Dermis blood vessel endothelial cell (primary cell): ENCODE data around the gene ZNF503. TPM values are rescaled to one million over a fixed set of nuclear protein-coding genes. Genes with fewer than 3 reads are reported as not detected.
A peak's percentile ranks its signal among the peaks of the same experiment; 100 is the strongest.

ENCODE experiments used
- DNase-seq: peaks from one replicate; pipeline ENCODE4 v3.0.0; 2010
- total RNA-seq: library from RNA; depleted of rRNA; stranded (reverse); fragments of >200 nt; gene quantifications from 2 replicates; pipeline ENCODE4 v1.2.3, GENCODE V29; 2014

Gene ZNF503, protein sequence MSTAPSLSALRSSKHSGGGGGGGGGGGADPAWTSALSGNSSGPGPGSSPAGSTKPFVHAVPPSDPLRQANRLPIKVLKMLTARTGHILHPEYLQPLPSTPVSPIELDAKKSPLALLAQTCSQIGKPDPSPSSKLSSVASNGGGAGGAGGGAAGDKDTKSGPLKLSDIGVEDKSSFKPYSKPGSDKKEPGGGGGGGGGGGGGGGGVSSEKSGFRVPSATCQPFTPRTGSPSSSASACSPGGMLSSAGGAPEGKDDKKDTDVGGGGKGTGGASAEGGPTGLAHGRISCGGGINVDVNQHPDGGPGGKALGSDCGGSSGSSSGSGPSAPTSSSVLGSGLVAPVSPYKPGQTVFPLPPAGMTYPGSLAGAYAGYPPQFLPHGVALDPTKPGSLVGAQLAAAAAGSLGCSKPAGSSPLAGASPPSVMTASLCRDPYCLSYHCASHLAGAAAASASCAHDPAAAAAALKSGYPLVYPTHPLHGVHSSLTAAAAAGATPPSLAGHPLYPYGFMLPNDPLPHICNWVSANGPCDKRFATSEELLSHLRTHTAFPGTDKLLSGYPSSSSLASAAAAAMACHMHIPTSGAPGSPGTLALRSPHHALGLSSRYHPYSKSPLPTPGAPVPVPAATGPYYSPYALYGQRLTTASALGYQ
- total RNA-seq = 0.68 and 1.2 TPM in 2 replicates

GRCh38 chr10:75401569-75402485, at the start of gene ZNF503:
TSS of gene ZNF503 (minus strand) at chr10:75401764. CDS start at chr10:75401419, 345 bp downstream.
- DNase-seq = peak; percentile 97

GRCh38 chr10:75450644-75451640, 49.4 kb upstream of the ZNF503 start:
- DNase-seq = no peak

DNA sequence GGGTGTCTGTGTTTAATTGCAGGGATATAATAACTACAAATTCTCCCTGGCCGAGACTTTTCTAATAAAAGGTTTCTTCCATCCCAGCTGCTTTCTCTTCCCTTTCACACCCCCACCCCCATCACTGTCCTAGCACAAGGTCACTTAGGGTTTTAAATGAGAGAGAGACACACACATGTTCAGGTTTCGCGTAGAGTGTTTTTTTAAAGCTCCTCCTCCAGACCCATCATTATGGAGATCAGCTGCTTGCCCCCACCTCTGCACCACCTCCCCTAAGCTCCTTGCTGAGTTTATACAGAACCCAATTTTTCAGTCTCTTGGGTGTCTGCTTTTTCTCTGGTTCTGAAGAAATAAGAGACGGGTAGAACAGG, 48.5 kb upstream of the ZNF503 start:
- no peak for DNase-seq

GRCh38 chr10:75449382-75450074, 48.0 kb upstream of the ZNF503 start:
- no peak for DNase-seq

DNA sequence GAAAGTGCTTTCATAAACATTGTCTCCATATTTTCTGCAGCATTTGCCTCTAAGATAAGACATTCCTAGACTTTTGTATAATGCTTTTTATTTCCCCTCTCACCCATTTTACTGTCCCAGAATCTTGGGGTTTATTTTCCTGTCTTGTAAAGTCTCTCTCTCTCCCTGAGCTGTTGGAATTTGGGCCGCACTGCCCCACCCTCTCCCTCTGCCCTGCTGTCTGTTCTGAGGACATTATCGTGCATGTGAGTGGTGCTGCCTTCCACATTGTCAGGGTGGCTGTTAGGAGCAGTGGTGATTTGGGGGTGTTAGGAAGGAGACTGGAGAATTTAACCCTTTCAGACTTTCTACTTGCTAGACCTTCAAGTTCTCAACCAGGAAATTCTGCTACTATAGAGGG, 46.6 kb upstream of the ZNF503 start:
- no peak for DNase-seq

GRCh38 chr10:75446508-75446907, 44.9 kb upstream of the ZNF503 start:
- no peak for DNase-seq

DNA sequence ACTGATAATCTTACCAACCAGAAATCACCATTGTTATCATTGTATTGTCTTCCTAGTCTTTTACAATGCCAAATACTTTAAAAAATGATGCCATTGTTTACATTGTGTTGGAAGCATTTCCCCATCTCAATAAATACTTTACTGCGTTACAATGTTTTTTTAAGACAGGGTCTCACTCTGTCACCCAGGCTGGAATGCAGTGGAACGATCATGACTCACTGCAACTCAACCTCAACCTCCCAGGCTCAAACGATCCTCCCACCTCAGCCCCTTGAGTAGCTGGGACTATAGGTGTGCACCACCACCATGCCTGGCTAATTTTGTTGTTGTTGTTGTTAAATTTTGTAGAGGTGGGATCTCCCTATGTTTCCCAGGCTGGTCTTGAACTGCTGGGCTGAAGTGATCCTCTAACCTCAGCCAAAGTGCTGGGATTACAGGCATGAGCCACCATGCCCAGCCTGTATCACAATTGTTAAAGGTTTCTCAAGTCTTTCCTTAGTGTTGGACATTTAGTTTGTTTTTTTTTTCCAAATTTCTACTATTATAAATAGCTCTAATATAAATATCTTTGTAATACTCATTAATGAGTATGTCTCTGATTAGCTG, 43.3 kb upstream of the ZNF503 start:
- no peak for DNase-seq

DNA sequence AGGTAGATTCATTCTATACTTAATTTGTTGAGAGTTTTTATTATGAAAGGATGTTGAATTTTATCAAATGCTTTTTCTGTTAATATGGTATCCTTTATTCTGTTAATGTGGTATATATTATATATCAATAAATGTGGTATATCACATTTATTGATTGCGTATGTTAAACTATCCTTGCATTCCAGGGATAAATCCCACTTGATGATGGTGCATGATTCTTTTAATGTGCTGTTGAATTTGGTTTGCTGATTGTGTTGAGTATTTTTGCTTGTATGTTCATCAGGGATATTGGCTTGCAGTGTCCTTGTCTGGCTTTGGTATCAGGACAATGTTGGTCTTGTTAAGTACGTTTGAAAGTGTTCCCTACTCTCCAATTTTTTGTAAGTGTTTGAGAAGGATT, 41.8 kb upstream of the ZNF503 start:
- no peak for DNase-seq

GRCh38 chr10:75441682-75442081, 40.1 kb upstream of the ZNF503 start:
- DNase-seq = no peak

DNA sequence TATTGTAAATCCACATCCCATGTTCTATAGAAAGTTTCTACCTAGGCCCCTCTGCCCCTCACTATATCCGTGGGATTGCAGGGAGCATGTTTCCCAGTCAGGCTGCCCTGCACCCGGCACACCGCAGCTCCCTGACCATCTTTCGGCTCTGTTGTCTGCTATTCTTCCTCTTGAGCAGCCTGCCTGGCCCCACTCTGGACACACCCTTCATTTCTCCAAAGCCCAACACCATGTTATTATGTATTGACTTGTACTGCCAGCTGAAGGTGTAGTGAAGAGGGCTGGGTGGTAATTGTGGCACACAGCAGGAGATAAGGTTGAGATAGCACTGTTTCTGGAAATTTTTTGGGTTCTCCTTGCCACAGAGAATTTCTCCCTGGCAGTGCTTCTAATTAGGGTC, 39.6 kb upstream of the ZNF503 start:
- DNase-seq = no peak

- no peak for DNase-seq
Measured at GRCh38 chr10:75440271-75440793, 38.8 kb upstream of the ZNF503 start.

DNA sequence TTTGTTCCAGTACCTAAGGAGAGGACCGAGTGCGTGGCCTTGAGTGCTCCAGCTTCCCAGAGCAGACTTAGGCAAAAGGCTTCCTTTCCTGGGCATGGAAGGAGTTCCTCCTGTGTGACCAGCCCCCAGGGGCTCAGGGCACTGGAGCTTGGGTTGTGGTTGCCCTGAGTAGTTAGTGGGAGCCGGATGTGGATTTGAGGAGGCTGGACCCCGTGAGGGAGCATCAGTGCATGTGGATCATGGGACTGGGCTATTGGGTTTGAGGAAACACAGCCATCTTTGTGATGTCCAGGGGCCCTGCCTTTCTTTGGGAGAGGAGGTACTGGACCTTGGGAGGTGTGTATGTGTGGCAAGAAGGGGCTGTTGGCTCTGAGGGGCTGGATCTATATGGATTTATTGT, 38.2 kb upstream of the ZNF503 start:
- DNase-seq = no peak

GRCh38 chr10:75438275-75438674, 36.7 kb upstream of the ZNF503 start:
- DNase-seq = no peak

DNA sequence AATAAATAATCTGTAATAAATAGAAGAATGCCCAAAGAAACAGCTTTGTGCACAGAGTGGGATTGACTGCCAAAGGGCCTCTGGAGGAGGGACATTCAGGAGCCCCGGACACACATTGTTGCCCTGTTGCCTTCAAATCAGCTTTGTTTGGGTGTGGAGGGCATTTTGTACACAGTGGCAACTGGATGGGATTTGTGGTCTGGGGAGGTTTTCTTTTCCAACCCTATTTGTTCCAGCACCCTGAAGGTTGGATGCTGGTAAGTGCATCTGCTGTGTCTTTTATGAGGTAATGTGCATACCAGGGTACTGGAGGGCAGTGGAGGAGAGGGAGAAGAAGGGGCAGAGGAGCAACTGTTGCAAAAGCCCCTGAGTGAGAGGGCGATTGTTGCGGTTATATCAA, 36.1 kb upstream of the ZNF503 start:
- DNase-seq = no peak

GRCh38 chr10:75436896-75437295, 35.3 kb upstream of the ZNF503 start:
- DNase-seq = no peak

- DNase-seq = no peak
Measured at GRCh38 chr10:75435291-75435690, 33.7 kb upstream of the ZNF503 start.

DNA sequence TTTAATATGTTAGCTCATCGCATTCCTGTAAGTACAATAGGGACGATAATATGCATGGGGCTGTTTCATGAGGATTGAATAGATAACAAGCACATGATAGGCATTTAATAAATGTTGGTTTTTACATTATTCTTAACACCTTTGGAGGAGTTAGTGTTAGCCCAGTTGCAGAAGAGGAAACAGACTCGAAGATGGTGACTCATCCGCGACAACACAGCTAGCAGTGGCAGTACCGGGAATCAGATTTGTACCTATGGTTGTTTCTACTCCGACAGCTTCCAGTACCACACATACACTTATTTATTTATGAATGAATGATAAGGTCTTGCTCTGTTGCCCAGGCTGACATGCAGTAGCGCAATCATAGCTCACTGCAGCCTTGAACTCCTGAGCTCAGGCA, 32.7 kb upstream of the ZNF503 start:
- no peak for DNase-seq

- DNase-seq = no peak
Measured at GRCh38 chr10:75433216-75433615, 31.7 kb upstream of the ZNF503 start.

DNA sequence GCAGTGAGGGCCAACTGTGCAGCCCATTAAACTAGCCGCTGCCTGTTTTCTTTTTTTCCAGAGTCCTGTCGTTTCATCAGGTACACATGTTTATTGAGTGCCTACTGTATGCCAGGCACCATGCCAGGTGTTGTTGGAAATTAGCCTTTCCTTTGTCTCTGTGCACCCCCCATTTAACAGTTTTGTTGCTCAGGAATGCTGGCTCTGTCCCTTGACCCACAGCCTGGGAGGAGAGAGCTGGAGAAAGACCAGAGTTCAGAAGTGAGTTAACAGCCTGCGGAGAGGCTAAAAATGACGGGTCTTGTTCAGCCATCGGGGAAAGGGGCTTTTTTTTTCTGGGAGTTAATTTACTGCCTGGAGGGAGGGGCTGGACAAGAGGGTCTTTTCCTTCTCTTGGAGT, 31.2 kb upstream of the ZNF503 start:
- no peak for DNase-seq

- no peak for DNase-seq
Measured at GRCh38 chr10:75432176-75432575, 30.6 kb upstream of the ZNF503 start.
